ENCODE results near the gene SRA1.

The SRA1 gene

DNA sequence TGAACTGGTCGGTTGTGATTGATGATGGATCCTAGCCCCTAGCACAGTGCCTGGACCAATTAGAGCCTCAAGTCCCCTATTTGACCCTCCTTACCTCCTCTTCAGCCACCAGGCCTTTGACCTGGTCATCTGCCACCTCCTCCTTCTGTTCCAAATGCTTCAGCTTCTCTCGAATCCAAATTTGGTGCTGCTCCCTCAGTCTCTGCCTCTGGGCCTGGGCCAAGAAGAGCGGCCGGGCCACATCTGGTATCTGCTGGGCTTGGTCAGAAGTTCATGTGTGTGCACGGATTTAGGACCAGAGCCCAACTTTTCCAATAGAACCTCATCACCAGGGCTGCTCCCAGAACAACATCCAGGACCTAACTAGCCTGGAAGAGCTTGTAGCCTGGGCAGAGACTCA is 13.8 kb upstream of the SRA1 start:
- Histone ChIP-seq H3K27me3 (ENCODE audit: low read depth, low read length) (no peaks in the 10 kb centered on the region), H3K79me2 (ENCODE audit: low read length) (peaks cover 6% of the 10 kb centered on the region), H4K20me1 (ENCODE audit: insufficient read depth, low read length) (no peaks in the 10 kb centered on the region), H3K4me1 (ENCODE audit: low read length) (peaks cover 17% of the 10 kb centered on the region), H3K36me3 (replicated peaks; ENCODE audit: low read depth, low read length) (no peaks in the 10 kb centered on the region), H3K9ac (ENCODE audit: low read length) (no peak overlapping the region), H3K9me3 (ENCODE audit: insufficient read depth, low read length) (no peaks in the 10 kb centered on the region), H2AFZ (ENCODE audit: low read depth, low read length) (no peak overlapping the region), H3K4me2 (ENCODE audit: low read length) (no peak overlapping the region), H3K27ac (ENCODE audit: low read length) (no peak overlapping the region), H3K4me3 (ENCODE audit: low read length) (no peak overlapping the region)
- TF ChIP-seq EZH2phosphoT487 (IDR thresholded peaks at IDR 0.05; ENCODE audit: low read depth), result no peak
- TF ChIP-seq, protein P1, sequence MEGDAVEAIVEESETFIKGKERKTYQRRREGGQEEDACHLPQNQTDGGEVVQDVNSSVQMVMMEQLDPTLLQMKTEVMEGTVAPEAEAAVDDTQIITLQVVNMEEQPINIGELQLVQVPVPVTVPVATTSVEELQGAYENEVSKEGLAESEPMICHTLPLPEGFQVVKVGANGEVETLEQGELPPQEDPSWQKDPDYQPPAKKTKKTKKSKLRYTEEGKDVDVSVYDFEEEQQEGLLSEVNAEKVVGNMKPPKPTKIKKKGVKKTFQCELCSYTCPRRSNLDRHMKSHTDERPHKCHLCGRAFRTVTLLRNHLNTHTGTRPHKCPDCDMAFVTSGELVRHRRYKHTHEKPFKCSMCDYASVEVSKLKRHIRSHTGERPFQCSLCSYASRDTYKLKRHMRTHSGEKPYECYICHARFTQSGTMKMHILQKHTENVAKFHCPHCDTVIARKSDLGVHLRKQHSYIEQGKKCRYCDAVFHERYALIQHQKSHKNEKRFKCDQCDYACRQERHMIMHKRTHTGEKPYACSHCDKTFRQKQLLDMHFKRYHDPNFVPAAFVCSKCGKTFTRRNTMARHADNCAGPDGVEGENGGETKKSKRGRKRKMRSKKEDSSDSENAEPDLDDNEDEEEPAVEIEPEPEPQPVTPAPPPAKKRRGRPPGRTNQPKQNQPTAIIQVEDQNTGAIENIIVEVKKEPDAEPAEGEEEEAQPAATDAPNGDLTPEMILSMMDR (IDR thresholded peaks at IDR 0.05; ENCODE audit: low read depth, low read length), result no peak

DNA sequence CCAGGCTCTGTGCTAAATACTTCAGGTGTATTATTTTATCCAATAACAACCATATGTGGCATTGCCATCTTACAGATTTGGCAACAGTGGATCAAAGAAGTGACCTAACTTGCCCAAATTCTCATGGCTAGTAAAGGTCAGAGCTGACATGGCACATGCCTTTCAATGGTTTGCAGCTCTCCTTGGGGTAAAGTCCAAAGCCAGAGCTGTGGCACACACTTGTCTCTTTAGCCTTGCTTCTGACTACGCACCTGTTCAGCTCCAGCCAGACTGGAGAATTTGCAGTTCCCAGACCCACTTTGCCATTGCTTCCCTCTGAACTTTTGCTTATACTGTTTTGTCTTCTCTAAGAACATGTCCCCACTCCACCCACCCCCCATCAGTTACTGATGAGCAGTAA is 13.2 kb upstream of the SRA1 start:
- Histone ChIP-seq H3K9me3 (ENCODE audit: insufficient read depth, low read length) (no peaks in the 10 kb centered on the region), H3K4me2 (ENCODE audit: low read length) (no peak overlapping the region), H3K4me3 (ENCODE audit: low read length) (no peak overlapping the region), H3K4me1 (ENCODE audit: low read length) (peaks cover 23% of the 10 kb centered on the region), H3K79me2 (ENCODE audit: low read length) (peaks cover 13% of the 10 kb centered on the region), H3K27me3 (ENCODE audit: low read depth, low read length) (no peaks in the 10 kb centered on the region), H3K27ac (ENCODE audit: low read length) (no peak overlapping the region), H2AFZ (ENCODE audit: low read depth, low read length) (no peak overlapping the region), H3K36me3 (replicated peaks; ENCODE audit: low read depth, low read length) (no peaks in the 10 kb centered on the region), H4K20me1 (ENCODE audit: insufficient read depth, low read length) (no peaks in the 10 kb centered on the region), H3K9ac (ENCODE audit: low read length) (no peak overlapping the region)
- no peak for TF ChIP-seq EZH2phosphoT487 (IDR thresholded peaks at IDR 0.05; ENCODE audit: low read depth)
- TF ChIP-seq, protein P1 (IDR thresholded peaks at IDR 0.05; ENCODE audit: low read depth, low read length), result no peak

DNA sequence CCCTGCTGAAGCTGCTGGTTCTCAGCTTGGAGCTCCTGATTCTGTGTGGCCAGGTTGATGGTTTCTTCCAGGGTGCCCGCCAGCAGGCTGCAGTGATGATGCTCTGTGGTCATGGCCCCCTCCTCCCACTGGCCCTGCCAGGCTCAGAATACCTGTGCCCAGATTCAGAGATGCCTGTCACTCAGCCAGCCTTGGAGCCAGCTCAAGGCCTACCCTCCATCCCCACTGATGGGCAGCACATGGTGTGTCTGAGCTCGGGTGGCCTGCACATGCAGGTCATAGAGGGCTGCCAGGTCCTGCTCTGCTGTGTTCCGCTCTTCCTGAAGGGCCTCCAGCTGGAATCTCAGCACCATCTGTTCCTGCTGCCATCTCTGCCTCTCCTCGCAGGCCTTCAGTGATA is 12.8 kb upstream of the SRA1 start:
- no peaks in the 10 kb centered on the region for H3K27me3 ChIP-seq (ENCODE audit: low read depth, low read length)
- no peak overlapping the region for H3K27ac ChIP-seq (ENCODE audit: low read length)
- H3K9me3 ChIP-seq (ENCODE audit: insufficient read depth, low read length), result no peaks in the 10 kb centered on the region
- no peak overlapping the region for H3K4me2 ChIP-seq (ENCODE audit: low read length)
- H3K4me1 ChIP-seq (ENCODE audit: low read length), result peaks cover 26% of the 10 kb centered on the region
- no peaks in the 10 kb centered on the region for H3K36me3 ChIP-seq (replicated peaks; ENCODE audit: low read depth, low read length)
- H4K20me1 ChIP-seq (ENCODE audit: insufficient read depth, low read length), result no peaks in the 10 kb centered on the region
- no peak overlapping the region for H3K4me3 ChIP-seq (ENCODE audit: low read length)
- no peak overlapping the region for H3K9ac ChIP-seq (ENCODE audit: low read length)
- TF ChIP-seq, protein P1 (IDR thresholded peaks at IDR 0.05; ENCODE audit: low read depth, low read length), result no peak
- no peak for TF ChIP-seq EZH2phosphoT487 (IDR thresholded peaks at IDR 0.05; ENCODE audit: low read depth)
- H3K79me2 ChIP-seq (ENCODE audit: low read length), result peaks cover 17% of the 10 kb centered on the region
- no peak overlapping the region for H2AFZ ChIP-seq (ENCODE audit: low read depth, low read length)

DNA sequence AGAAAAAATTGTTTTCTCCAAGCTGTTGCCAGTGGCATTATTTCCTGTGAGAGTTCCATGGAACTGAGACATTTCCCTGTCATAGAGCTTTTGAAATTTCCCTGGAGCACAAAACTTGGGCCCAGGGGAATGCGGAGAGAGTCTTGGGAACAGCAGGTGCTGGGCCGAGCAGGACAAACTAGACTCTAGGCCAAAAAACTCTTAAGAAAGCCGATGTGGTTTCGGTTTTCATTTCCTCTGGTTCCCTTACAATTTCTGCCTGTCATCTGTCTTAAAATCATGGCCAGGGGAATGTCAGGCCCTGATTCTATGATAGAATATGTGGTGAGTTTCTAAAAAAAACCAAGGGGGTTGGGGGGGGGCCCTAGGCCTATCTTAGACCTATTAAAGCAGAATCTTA is 11.9 kb upstream of the SRA1 start:
- Histone ChIP-seq H3K4me3 (ENCODE audit: low read length) (peak overlapping the region; percentile 2; the same call in 1 of the 2 replicates), H3K27me3 (ENCODE audit: low read depth, low read length) (no peaks in the 10 kb centered on the region), H4K20me1 (ENCODE audit: insufficient read depth, low read length) (no peaks in the 10 kb centered on the region), H3K27ac (ENCODE audit: low read length) (peak overlapping the region; percentile 35), H3K79me2 (ENCODE audit: low read length) (peaks cover 21% of the 10 kb centered on the region), H3K36me3 (replicated peaks; ENCODE audit: low read depth, low read length) (no peaks in the 10 kb centered on the region), H3K9me3 (ENCODE audit: insufficient read depth, low read length) (no peaks in the 10 kb centered on the region), H3K4me2 (ENCODE audit: low read length) (peak overlapping the region; percentile 48), H3K9ac (ENCODE audit: low read length) (no peak overlapping the region), H2AFZ (ENCODE audit: low read depth, low read length) (no peak overlapping the region), H3K4me1 (ENCODE audit: low read length) (peaks cover 26% of the 10 kb centered on the region)
- TF ChIP-seq, protein P1 (IDR thresholded peaks at IDR 0.05; ENCODE audit: low read depth, low read length), result no peak
- no peak for TF ChIP-seq EZH2phosphoT487 (IDR thresholded peaks at IDR 0.05; ENCODE audit: low read depth)

Data from OCI-LY3 (cell line).